HG03442 (cell line): Measurements from ENCODE around the gene CAMK1D.
"Not testable (repeated sequence)": the region's sequence is repeated elsewhere in the genome, so short reads cannot be mapped to it uniquely, and the experiment has no call there.

ENCODE experiments used
- ATAC-seq: cut with Tn5 transposase; IDR thresholded peaks from one replicate; pipeline ENCODE4 v1.9.1; 2021; ENCODE audit warnings: mild to moderate bottlenecking, moderate library complexity; ENCODE audit not compliant: unreplicated experiment

CAMK1D gene

DNA sequence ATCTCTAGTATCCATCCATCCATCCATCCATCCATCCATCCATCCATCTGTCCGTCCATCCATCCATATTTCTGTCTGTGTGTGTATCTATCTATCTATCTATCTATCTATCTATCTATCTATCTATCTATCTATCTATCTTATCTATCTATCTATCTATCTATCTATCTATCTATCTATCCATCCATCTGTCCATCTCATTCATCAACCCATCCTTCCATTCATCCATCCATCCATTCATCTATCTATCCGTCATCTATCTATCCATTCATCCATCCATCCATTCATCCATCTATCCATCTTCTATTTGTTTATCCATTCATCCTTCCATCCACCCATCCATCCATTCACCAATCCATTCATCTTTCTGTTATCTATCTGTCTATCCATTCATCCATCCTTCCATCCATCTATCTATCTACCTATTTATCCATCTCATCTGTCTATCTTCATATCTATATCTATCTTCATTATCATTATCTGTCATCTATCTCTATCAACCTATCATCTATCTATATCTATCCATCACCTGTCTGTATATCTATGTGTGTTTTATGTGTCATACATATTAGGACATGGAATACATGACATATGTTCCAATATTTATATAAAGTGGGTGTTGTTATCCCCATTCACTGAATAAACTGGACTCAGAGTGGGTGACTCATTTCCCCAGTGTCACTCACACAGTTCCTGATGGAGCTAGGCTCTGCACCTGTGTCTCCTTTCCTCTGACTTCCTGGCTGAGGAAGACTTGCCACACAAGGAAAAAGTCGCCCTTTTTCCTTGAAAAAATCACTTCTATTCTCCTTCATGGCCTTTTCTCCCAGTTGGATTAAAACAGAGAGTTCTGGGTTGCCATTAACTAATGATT, 452.1 kb downstream of the CAMK1D start:
- no peak for ATAC-seq

DNA sequence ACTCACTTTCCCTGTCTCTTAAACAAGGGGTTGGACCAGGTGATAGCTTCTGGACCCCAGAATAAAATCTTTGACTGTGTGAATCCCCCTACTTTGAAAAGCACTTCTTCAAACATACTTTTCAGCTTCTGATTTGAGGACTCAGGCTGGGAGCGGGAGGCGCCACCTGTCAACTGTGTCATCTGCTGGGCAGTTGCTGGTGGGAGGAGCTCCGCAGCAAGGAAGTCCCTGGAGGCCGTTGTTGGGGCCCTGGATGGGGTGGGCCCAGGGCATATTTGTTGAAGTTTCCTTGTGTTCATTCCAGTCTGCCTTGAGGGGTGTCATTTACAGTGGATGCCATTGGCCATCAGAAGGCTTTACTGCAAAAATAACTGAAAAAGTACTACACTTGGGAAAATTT, 454.4 kb downstream of the CAMK1D start:
- ATAC-seq: no peak

DNA sequence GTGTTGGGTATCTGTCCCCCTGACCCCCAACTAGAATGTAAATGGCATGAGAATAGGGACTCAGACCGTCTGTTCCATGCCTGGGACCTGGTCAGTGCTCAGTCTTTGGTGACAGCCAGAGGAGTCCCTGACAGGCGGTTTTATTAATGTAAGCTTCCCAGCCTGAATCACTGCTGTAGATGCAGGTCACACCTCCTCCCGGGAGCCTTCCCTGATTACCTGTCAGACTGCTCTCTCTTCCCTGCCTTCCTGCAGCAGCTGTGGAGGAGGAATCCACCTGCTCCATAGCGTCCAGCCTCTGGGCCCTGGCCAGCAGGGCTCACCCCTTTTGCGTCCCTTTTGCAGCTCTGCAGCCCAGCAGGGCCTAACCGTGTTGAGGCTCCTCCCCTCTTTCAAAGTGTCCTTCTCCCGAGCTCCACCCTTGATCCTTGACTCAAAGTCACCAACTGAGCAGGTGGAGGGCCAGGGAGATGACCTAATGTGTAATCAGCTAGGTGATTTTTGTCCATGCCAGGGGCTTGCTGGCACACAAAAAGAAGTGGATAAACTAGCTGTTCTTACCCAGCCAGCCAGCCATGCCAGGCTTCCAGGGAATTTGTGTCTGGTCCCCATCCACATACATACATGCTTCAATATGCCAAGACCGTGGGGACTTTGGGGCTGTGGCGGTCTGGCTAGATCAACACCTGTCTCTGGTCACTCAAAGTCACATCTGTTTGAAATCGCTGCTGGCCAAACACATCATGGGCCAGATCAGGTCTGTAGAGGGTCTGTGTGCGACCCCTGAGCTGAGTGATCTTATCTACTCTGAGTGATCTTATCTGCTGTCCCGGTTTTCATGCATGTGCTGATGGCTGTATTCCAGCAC, 457.1 kb downstream of the CAMK1D start:
- no peak for ATAC-seq

DNA sequence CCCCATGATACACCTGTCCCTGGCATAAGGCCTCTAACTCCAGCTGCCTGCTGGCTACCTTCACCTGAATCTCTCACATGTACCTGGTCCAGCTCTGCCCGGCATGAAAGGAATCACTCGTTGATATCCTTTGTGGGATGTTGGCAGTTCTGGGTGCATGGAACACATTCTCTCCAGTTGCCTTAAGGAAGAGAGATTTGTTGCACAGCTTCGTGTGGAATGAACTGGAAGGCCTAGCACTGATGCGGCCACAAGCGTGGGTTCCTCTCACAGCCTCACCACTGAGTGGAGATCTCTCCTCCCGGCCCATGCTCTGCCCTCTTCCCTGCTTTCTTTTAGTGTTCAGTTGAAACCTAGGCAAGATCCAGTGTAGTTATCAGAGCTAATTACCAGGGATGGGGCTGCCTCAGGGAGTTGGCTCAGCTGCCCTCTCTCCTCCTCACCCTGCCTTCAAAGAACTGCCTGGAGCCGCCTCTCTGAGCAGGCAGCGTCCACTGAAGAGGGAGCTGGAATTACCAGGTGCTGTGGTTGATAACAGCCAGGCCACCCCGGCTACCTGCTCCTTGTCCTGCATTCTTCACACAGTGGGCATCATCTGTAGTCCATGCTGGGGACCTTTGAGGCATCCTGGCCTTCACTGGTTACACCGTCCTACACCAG, 457.9 kb downstream of the CAMK1D start:
- no peak for ATAC-seq

DNA sequence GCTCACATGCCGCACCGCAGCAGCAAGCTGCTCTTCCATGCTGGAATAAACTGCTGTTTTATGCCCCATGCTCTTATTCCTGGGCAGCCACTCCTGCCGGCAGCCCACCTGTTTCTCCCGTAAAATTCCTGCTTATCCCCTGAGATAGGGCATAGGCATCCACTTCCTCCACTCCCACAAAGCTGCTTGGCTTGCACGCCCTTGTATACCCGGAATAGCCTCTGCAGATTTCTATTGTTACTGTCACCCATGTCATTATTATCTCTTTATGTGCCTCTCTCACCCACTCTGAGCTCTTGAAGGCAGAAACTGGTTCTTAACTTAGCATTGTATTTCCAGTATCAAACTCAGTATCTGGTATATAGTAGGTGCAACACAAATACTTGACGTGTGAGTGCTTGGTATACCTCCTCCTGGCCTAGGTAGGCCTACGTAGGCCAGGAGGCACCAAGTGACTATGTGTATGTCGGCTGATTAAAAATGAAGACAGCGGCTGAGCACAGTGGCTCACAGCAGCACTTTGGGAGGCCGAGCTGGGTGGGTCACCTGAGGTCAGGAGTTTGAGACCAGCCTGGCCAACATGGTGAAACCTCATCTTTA, 458.8 kb downstream of the CAMK1D start:
- ATAC-seq: no peak

DNA sequence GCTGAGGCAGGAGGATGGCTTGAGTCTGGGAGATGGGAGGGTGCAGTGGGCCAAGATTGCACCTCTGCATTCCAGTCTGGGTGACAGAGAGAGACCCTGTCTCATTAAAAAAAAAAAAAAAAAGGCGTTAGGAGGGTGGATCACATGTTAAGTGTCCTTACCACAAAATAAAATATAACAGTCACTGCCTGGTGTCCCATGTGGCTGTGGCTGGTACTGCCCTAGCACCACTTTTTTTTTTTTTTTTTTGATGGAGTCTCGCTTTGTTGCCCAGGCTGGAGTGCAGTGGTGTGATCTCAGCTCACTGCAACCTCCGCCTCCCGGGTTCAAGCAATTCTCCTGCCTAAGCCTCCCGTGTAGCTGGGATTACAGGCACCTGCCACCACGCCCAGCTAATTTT, 460.7 kb downstream of the CAMK1D start:
- ATAC-seq: not testable (repeated sequence)

DNA sequence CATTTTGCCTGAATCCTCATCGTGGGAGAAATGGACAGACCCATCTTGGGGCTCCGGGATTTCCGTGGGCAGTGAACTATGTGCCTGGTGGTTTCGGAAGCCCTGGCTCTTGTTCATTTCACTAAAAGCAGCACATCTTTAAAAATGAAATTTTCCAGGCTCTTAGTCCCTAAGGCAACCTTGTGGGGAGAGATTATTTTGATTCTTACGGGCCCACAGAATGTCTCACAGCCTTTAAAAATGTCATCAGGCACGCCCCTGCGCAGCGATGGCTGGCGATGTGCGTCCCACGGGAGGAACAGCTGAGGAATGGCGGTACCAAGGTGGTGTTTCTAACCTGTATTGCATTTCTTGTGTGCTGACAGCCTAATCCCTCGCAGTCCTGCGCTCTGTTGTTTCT, 462.5 kb downstream of the CAMK1D start:
- ATAC-seq: no peak

DNA sequence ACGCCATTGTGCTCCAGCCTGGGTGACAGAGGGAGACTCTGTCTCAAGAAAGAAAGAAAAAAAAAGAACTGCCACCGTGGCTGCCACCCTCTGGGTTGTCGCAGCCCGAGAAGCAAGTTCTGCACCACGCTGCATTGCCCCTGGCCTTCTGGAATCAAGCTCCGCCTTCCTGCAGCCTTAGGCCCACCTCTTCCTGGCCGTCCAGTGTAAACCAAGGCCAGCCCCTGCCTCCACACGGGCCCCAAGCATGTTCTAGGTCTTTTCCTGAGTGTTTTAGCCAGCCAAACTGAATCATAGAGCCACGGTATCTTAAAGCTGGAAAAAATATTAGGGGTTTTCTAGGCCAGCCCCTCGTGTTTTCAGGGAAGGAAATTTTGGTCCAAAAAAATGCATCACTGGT, 463.2 kb downstream of the CAMK1D start:
- ATAC-seq: no peak

DNA sequence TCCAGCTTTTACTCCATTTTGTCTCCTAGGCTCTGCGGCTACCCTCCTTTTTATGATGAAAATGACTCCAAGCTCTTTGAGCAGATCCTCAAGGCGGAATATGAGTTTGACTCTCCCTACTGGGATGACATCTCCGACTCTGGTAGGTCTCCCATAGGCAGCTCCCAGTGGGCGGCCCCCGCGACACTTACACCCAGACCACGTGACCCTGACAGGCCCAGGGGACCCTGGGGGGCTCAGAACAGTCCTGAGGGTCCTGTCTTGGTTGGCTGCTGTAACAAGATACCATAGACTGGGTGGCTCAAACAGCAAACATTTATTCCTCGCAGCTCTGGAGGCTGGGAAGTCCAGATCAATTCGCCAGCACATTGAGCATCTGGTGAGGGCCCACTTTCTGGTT, 464.8 kb downstream of the CAMK1D start:
- ATAC-seq: no peak

DNA sequence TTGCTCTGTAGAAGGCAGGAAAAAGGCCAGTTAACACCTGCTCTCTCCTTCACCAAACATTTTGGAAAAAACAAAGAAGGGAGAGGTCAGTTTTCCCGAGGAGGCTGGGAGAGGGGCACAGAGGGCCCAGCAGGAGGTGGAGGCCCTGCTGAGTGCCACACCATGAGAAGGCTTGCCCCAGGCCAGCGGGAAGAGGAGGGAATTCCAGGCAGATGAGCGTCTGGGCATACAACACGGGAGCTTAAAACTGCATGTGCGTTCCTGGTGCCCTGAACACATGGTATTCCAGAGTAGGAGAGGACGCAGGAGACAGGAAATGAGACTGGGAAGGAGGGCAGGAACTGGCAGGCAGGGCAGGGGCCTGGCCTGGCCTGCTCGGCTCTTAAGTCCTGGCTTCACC, 469.7 kb downstream of the CAMK1D start:
- ATAC-seq: no peak

DNA sequence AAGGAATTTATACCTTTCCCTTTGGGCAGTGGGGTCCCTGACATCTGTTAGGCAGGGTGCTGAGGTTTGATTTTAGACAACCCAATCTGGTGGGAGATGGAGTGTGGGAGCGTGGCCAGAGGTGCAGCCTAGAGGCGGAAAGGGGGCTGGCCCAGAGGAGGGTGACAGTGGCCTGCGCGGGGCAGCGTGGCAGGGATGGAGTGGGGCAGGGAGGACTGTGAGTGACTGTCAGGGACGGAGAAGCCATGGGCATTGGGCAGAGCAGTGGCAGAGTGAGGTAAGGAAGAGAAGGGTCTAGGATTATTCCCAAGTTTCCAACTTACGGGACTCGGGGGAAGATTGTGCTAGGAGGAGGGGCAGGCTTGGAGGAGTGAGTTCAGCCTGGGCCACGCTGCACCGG, 470.3 kb downstream of the CAMK1D start:
- ATAC-seq: no peak

DNA sequence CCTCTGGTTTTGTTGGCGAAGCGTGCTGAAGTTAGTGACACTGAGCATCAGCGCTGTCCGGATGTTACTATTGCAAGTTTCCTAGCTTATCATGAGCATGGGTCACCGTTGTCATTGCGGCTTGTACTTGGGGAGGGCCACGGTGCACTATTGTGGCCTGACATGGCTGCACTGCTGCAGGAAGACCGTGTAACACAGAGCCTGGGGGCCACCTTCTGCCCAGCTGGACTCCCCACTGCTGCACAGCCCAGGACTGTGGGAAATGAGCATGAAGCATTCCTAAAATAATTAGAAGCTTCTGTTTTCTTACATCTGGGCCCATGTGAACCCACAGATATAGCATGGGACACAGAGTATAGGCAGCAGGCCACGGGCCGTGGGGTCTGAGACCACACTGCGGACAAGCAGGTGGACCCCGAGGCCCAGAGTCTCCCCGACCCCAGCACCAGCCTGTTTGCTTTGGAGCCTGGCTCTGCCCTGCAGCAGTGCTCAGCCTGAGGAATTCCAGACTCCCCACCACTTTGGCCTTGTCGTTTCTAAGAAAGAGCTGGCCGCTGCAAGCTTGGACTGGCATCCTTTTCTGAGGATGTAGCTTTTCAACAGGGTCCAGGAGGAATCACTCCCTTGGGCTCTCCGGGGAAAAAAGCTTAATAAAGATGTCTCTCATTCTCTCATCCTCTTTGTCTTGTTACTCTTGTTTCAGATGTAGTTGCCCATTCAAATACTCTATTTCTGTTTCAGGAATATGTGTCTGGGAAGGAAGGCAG, 473.0 kb downstream of the CAMK1D start:
- ATAC-seq: no peak

DNA sequence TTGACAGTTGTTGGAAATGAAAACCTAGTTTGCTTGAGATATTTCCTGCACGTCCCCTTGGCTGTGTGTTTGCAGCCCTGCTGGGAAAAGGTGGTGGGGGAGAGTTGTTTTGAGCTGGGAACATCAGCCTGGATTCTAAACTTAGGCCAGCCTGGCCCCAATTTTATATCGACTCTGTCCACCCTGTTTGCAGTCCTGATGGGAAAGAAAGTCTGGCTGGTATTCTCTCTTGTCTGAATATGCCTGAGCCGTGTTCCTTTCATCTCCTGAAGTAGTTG, 473.5 kb downstream of the CAMK1D start:
- ATAC-seq: no peak

DNA sequence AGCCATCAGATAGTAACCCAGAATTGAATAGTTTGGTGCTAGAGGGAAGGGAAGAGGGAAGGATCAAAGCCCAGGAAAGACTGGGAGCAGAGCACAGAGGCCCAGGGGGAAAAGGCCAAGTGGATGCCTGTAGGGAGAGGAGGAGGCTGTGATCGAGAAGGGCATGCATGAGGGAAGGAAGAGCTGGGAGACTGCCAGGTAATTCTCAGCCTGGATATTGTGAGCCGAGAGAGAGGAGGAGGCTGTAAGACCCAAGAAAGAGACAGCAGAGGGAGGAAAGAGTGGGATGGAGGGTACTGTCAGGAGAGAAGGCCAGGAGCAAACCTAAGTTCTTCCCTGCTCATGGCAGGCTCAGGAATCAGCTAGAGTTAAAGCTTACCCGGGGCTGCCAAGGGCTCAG, 474.0 kb downstream of the CAMK1D start:
- no peak for ATAC-seq

DNA sequence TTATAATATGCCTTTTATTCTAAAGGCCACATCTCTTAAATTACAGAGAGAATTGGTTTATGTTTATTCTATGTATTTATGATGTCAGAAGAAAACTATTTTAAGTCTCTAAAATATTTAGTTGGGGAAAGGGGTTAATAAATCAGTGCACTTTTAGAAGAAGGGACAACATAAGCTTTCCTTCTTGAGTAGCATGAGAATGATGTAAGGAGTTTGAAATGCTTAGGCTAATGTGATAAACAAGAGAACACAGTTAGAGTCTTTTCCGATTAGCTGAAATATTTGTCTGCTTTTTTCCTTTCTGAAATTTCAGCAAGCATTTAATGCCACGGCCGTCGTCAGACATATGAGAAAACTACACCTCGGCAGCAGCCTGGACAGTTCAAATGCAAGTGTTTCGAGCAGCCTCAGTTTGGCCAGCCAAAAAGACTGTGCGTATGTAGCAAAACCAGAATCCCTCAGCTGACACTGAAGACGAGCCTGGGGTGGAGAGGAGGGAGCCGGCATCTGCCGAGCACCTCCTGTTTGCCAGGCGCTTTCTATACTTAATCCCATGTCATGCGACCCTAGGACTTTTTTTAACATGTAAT, 476.0 kb downstream of the CAMK1D start:
- no peak for ATAC-seq

DNA sequence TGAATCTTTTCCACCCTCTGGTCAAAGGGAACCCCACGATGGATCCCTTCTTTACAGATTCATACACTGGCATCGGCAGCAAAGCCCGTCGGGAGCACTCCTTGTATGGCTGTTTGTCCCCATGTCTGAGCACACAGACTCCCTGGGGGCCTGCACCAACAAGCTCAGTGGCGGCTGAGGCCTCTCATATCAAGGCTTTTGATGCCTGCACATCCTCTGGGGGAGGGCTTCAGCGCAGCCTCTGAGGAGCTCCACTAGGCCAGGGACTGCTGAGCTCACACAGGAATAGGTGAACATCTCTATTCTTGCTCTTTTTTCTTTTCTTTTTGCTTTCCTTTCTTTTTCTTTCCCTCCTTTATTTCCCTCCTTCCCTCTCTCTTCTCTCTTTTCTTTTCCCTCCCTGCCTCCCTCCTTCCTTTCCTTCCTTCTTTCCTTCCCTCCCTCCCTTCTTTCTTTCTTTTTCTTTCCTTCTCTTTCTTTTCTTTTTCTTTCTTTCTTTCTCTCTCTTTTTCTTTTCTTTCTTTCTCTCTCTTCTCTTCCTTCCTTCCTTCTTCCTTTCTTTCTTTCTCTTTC, 477.5 kb downstream of the CAMK1D start:
- no peak for ATAC-seq

DNA sequence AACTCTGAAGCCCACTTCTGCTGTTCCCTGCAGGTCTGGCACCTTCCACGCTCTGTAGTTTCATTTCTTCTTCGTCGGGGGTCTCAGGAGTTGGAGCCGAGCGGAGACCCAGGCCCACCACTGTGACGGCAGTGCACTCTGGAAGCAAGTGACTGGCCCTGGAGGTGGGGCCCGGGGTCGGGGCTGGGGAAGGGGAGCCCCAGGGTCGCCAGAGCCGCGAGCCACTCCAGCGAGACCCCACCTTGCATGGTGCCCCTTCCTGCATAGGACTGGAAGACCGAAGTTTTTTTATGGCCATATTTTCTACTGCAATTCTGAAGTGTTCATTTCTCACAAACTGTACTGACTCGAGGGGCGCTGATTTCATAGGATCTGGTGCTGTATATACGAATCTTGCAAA, 479.4 kb downstream of the CAMK1D start:
- ATAC-seq: no peak

DNA sequence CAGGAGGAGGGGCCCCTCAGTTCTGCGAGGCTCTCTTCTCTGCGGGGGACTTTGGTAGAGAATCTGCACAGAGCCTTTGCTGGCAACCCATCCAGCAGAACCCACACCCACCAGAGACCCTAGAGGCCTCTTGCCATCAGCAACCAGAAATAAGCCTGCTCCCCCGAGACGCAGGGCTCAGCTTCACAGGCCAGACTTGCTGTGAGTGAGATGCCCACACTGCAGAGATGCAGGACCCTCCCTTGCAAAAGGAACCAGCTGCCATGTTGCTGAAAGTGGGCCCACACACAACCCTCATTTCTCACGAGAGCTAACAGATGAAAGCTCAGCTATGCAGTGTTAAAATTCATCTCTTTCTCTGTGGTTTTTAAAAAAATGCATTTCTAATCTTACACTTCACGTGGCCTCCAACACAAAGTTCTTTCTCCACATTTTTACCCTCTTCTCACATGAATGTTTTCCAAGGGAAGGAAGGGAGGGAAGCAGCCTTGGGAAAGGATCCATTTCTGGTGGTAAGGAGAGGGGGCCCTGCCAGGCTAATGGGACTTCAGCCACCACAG, 480.6 kb downstream of the CAMK1D start:
- ATAC-seq: no peak

DNA sequence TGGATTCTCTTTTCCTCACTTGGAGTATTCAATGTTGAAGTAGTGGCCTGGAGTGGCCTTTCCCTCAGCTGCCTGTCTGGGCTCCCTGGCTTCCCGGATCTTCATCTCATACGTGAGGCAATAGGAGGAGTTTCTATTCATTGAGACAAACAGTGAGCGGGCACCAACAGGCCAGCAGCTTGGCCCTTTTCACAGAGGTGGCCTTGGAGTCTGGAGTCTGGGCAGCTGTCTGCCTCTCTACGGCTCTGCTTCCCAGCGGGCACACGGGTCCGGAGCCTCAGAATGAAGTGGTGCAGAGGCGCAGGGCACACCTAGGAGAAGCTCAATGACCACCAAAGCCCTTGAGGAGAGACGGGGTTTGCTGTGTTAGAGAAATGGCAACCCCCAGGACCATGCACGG, 482.7 kb downstream of the CAMK1D start:
- no peak for ATAC-seq

DNA sequence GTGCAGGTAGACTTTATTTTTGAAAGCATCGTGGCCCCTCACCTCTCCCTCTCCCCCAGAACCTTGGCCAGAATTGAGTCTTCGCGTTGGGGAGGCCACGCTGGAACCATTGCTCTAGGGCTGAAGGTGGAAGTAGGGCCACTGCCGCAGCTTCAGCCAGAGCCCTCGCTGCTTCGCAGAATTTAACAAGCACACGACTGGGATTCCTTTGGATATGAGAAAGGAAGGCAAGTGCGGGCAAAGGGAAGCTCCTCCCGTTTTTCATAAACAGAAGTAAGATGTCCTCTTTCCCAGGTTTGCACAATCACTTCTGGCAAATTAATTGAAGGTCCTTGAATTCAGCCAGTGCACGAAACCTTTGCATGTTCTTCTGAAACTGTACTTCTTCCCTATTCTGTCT, 484.1 kb downstream of the CAMK1D start:
- no peak for ATAC-seq
